ENCODE data around the gene EIF4E.
"Not testable (repeated sequence)": the region's sequence is repeated elsewhere in the genome, so short reads cannot be mapped to it uniquely, and the experiment has no call there.

EIF4E gene

GRCh38 chr4:98930311-98930865 is 1.5 kb upstream of the EIF4E start:
- DNase-seq, result no peak

DNA sequence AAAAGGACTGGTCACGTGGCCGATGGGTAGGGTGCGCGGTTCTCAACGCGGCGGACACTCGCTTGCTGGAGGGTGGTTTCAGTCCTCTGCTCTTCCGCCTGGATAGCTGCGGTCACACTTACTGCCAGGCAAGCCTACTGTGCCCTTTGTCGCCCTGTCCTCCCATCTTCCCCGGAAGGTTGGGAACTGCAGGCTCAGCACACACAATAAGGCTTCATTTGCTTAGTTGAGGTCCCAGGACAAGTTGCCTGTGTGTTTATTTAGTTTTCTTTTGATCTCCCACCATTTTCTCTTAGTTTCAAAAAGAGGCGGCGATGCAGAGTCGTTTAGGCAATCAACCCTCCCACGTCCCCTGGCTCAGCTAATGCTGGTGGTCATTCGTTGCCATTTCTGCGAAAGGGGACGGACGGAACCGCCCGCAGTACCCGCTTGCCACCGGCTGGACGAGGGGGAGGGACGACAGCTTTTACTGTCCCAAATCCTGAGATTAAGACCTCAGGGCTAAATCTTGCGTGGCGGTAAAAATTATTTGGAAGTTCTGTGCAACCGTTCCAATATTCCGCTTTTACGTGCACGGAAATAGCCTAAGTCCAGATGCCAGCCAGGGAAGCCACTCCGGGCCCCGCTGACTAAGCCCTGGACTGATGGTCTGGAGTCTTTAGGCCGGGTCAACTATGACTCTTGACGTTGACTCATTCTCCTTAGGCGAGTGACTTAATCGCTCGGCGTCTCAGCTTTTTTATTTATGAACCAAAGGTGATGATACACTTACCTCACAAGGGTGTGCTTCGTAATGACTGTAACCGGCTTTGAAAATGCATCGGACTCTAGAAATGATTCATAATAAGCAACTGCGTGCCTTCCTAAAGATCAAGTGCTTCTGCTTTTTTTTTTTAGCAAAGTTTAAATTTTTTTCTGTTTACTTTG is 671 bp upstream of the EIF4E start:
- no peak for DNase-seq

DNA sequence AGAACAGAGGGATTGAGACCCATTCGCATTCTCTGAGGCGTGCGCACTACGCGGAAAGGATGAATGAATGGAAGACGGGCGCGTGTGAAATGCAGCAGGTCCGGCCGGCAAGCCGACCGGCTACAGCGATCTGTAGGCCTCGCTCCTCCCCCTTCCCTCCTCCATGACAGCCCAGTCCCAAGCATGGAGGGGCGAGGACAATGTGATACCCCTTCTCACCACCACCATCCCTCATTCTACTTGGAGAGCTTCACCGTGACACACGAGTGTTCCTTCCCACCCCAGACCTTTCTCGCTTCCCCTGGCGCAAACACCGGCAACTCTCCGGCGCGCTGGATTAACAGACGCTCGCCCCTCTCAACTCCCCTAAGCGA is 815 bp downstream of the EIF4E start:
- peak; percentile 48 to 57 for DNase-seq

- not testable (repeated sequence) for DNase-seq
These were observed 2.7 kb downstream of the EIF4E start for GRCh38 chr4:98926257-98926656.

- no peak for DNase-seq
These were observed 7.6 kb downstream of the EIF4E start for GRCh38 chr4:98921292-98921691.

GRCh38 chr4:98919996-98920395 is 8.9 kb downstream of the EIF4E start:
- no peak for DNase-seq

- DNase-seq, result not testable (repeated sequence)
These were observed 18.2 kb downstream of the EIF4E start for GRCh38 chr4:98910728-98911127.

DNA sequence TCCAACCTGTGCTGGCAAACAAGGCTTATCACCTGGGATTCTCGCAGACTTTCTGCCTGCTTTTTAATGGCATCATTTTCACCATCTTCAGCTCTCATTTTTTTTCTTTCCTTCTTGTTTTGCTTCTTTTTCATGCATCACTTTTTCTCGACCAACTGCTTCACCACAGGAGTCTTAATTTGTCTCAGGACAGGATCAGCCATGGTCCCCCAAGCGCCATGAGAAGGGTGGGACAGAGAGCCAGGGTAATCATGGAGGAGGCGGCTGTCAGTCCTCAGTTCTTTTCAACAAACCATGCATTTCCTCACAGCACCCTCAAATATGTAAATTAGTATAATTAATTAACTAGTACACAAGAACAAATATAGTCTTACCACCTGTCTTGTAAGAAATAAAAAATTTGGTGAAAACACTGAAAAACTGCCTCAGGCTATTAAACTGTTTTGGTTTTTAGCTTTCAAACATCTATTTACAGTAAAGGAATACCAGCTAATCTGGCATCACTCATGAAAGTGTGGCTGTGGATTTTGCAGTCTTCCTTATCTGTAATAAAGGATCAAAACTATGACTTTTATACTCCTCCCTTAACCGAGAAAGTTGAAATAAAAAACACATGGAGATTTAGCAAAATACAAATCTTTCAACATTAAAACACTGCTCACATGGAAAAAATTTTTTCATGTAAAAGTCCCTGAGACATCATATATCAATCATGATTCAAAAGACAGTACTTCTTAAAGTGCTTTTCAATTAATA is 19.1 kb downstream of the EIF4E start:
- no peak for DNase-seq

GRCh38 chr4:98908703-98909262 is 20.1 kb downstream of the EIF4E start:
- no peak for DNase-seq

DNA sequence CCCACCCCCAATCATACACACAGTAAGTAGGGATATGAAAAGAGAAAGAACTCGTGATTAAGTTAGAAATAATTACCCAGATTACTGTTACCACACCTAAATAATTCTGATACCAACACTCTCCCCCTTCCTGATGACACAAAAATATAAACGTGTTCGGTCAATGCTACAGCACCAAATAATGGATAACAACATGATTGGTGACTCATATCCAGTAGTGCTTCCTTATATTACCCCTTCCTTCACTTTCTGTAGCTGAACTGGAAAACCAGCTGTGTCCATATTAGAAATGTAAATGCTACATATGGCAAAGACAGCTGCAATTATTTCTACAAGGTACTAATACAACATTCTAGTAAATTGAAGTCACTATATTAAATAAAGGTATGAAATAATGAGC is 20.8 kb downstream of the EIF4E start:
- DNase-seq, result peak in 1 of 2 experiments; percentile 6

DNA sequence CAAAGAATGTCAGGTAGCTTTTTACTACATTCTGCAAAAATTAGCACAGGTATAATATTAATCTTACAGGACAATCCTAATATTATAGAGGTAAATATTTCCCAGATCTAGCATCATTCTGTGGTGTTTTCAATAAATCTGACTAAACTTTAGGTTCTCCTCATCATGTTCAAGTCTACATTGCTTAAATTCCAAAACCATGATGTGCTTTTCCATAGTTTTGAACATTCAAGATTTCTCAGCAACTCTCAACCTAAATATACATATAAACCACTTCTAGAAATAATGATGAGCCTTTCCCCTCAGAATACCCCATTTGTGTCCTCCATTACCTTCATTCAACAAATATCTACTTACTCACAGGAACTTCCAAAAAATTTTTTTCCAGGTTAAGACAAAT is 23.1 kb downstream of the EIF4E start:
- no peak for DNase-seq

DNA sequence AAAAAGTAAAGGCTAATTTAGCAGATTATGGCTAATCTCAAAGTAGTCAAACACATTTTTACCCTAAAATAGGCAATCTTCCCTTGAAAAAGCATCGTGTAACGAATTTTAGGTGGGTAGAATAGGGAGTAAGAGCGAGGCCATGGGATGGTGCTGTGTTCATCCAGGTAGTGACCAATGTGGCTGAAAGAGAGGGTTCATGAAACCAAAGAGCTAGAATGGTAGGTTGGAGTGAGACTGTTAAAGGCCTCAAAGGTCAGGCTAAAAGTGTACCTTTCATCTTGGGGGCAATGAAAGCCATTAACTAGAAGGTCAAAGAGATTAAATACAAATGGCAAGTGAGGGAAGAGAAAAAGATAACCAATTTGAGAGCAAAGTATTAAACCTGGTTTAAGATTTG is 23.6 kb downstream of the EIF4E start:
- DNase-seq, result no peak

DNA sequence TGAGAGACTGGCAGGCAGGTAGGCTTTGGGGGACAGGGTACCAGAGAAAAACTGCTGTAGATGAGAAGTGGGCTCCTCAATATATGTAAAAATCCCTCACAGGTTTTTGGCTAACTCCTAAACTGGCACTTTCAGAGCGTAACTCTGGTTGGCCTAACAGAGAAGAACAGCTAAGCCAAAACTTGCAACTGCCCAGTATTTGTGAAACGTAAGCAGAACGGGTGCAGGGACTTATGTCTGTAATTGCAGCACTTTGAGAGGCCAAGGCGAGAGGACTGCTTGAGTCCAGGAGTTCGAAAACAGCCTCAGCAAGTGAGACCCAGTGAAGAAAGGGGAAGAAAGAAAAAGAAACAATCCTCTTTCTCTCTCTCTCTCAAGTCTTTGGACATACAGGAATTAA is 25.0 kb downstream of the EIF4E start:
- DNase-seq, result no peak

DNA sequence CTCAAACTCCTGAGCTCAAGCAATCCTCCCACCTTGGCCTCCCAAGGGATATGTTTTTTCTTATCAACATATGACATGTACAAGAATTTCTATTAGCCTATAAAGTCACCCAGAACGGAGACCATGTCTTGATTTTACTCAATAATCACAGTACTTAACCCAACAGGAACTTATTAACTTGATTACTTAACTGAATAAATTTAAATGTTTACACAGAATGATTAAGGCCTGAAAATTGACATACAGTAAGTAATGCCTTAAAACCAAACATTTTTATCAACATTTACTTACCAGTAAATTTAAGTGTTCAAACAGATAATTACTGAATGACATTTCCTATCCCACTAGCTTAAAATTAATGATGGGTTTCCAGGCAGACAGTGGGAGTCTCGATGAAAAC is 25.4 kb downstream of the EIF4E start:
- DNase-seq, result no peak

- DNase-seq, result no peak
These were observed 29.7 kb downstream of the EIF4E start for GRCh38 chr4:98899277-98899676.

DNA sequence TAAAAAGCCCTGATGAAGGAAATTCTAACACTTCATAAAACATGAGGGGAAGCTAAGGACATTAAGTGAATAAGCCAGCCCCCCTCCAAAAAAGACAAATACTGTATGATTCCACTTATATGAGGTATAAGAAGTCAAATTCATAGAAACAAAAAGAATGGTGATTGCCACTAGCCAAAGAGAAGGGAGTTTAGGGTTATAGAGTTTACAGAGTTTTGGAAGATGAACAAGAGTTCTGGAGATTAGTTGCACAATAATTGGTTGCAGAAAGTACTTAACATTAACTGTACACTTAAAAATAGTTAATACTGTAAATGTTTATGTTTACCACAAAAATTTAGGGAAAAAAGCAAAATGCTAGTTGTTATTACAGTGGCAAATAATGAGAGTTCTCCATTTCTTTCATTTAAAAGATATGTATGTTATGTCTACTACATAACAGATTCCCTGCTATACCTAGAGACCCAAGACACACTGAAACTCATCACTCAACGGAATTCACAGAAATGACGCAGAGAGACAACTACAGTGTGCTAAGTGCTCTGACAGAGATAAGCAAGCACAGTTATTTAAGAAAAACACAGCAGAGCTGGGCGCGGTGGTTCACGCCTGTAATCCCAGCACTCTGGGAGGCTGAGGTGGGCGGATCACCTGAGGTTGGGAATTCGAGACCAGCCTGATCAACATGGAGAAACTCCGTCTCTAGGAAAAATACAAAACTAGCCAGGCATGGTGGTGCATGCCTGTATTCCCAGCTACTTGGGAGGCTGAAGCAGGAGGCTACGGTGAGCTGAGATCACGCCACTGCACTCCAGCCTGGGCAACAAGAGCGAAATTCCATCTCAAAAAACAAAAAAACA is 37.2 kb downstream of the EIF4E start:
- no peak for DNase-seq

GRCh38 chr4:98890702-98891455 is 38.1 kb downstream of the EIF4E start:
- DNase-seq, result no peak

- DNase-seq, result no peak
These were observed 41.8 kb downstream of the EIF4E start for GRCh38 chr4:98887145-98887544.

GRCh38 chr4:98886382-98886781 is 42.6 kb downstream of the EIF4E start:
- DNase-seq, result not testable (repeated sequence)

DNA sequence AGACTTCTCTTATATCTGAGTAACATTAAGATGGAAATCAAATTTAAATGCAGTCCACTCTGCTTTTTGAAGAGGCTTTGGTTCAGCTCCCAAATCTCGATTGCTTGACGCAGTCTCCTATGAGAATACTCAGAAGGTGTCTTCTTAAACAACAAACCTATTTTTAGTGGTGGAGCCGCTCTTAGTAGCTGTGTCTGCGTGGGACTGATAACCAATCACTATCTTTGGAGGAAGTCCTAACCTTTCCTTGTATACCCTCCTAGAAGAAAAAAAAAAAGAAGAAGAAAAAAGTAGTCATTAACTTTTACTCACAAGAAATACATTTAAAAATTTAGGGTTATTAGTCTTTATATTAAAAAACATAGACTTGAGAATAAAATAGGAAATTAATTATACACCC is 48.0 kb downstream of the EIF4E start:
- not testable (repeated sequence) for DNase-seq

DNA sequence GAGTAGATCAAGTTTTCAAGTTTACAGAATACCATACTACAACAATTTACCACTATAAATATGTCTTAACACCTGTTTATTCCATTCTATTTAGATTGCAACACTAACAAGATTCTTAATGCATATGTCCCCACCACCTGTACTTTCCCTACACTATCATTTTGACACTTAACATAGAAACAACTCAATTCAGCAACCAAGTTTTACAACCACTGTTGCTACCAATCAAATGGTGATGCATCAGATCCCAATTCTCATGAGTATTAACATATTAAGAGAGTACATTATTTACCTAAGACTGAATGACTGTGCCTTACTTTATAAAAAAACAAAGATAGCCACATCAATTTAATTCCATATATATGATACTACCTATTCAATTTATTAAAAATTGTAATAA is 49.4 kb downstream of the EIF4E start:
- DNase-seq, result no peak

GRCh38 chr4:98873059-98873458 is 55.9 kb downstream of the EIF4E start:
- DNase-seq, result no peak
